Measurements from ENCODE around the gene ONECUT1.

DNA sequence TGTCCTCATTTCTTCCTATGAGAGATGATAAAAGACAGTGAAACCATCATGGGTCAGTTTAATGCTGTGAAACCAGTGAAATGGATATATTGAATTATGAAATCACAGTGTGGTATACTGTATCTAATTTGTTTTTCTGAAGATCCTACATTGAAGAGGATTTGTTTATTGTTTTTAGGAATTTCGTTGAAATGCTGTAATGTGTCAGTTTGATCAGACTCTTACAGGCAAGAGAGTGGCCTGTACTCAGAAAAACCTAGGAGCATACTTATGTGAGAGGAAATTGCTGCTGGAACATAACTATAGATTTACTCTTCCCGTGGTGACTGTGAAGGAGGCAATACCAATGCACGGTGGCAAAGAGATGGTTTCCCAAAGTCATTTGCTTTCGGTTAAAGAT is 29.1 kb upstream of the ONECUT1 start:
- TF ChIP-seq, protein P1, sequence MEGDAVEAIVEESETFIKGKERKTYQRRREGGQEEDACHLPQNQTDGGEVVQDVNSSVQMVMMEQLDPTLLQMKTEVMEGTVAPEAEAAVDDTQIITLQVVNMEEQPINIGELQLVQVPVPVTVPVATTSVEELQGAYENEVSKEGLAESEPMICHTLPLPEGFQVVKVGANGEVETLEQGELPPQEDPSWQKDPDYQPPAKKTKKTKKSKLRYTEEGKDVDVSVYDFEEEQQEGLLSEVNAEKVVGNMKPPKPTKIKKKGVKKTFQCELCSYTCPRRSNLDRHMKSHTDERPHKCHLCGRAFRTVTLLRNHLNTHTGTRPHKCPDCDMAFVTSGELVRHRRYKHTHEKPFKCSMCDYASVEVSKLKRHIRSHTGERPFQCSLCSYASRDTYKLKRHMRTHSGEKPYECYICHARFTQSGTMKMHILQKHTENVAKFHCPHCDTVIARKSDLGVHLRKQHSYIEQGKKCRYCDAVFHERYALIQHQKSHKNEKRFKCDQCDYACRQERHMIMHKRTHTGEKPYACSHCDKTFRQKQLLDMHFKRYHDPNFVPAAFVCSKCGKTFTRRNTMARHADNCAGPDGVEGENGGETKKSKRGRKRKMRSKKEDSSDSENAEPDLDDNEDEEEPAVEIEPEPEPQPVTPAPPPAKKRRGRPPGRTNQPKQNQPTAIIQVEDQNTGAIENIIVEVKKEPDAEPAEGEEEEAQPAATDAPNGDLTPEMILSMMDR (IDR thresholded peaks at IDR 0.05 in 4 of 5, conservative IDR thresholded peaks at IDR 0.05 in 1 of 5) = no peak
- no peak for TF ChIP-seq POLR2A (IDR thresholded peaks at IDR 0.05)

All from gastrocnemius medialis (tissue), 4 donors.